SK-N-MC (cell line): ENCODE data around the gene MICA.
"Not testable (repeated sequence)": the region's sequence is repeated elsewhere in the genome, so short reads cannot be mapped to it uniquely, and the experiment has no call there.

Experiments
- DNase-seq: peaks from one replicate; pipeline ENCODE4 v3.0.0-alpha.2; 2011; ENCODE audit warnings: low read depth, low spot score
- H3K27ac ChIP-seq: fragments of 200-600 bp; sonication (generic); 2 replicates; pipeline ENCODE4 v1.5.1; 2016; ENCODE audit warnings: mixed run types
- H3K36me3 ChIP-seq: fragments of 200-600 bp; sonication (generic); 2 replicates; pipeline ENCODE4 v1.6.1; 2017; ENCODE audit warnings: antibody characterized with exemption, low read length, mixed read lengths; ENCODE audit not compliant: insufficient read depth
- H3K4me3 ChIP-seq: fragments of 200-600 bp; sonication (generic); 2 replicates; pipeline ENCODE4 v1.5.1; 2016
- H3K9ac ChIP-seq: fragments of 200-600 bp; sonication (generic); 2 replicates; pipeline ENCODE4 v1.8.0; 2017; ENCODE audit warnings: mixed run types, mixed read lengths; ENCODE audit not compliant: insufficient read length
- H3K9me3 ChIP-seq: fragments of 200-600 bp; sonication (generic); 2 replicates; pipeline ENCODE4 v1.6.1; 2017; ENCODE audit warnings: low read depth, mild to moderate bottlenecking, antibody characterized with exemption, low read length, moderate library complexity, mixed read lengths
- EZH2 ChIP-seq: fragments of 200-600 bp; sonication (generic); IDR thresholded peaks from one replicate; pipeline ENCODE4 v1.6.1; 2017; ENCODE audit warnings: antibody characterized with exemption
- FOXP2 ChIP-seq: optimal IDR thresholded peaks from 2 replicates; pipeline ENCODE3; 2011; ENCODE audit warnings: mild to moderate bottlenecking, moderate library complexity; ENCODE audit not compliant: insufficient read depth; ENCODE audit errors: extremely low read length, control extremely low read depth
- POLR2AphosphoS5 ChIP-seq: IDR thresholded peaks from 2 replicates; pipeline ENCODE4 v1.6.1; 2012; ENCODE audit warnings: mild to moderate bottlenecking, low read depth, low read length, borderline replicate concordance

MICA gene

GRCh38 chr6:31393932-31394331 is 9.5 kb upstream of the MICA start:
- Histone ChIP-seq H3K27ac (no peak overlapping the region), H3K9ac (no peak overlapping the region), H3K36me3 (no peaks in the 10 kb centered on the region), H3K9me3 (no peaks in the 10 kb centered on the region), H3K4me3 (no peak overlapping the region)
- DNase-seq, result no peak
- TF ChIP-seq POLR2AphosphoS5 (no peak), EZH2 (no peak), FOXP2 (no peak)

GRCh38 chr6:31394381-31394780 is 9.0 kb upstream of the MICA start:
- H3K4me3 ChIP-seq, result no peak overlapping the region
- H3K27ac ChIP-seq, result no peak overlapping the region
- no peak for TF ChIP-seq EZH2
- TF ChIP-seq POLR2AphosphoS5, result no peak
- no peak for TF ChIP-seq FOXP2
- no peaks in the 10 kb centered on the region for H3K36me3 ChIP-seq
- H3K9me3 ChIP-seq, result no peaks in the 10 kb centered on the region
- DNase-seq, result no peak
- no peak overlapping the region for H3K9ac ChIP-seq

GRCh38 chr6:31395832-31396231 is 7.6 kb upstream of the MICA start:
- no peaks in the 10 kb centered on the region for H3K36me3 ChIP-seq
- TF ChIP-seq EZH2 (no peak), FOXP2 (no peak), POLR2AphosphoS5 (no peak)
- no peak overlapping the region for H3K9ac ChIP-seq
- no peak overlapping the region for H3K4me3 ChIP-seq
- no peaks in the 10 kb centered on the region for H3K9me3 ChIP-seq
- H3K27ac ChIP-seq, result no peak overlapping the region
- no peak for DNase-seq

DNA sequence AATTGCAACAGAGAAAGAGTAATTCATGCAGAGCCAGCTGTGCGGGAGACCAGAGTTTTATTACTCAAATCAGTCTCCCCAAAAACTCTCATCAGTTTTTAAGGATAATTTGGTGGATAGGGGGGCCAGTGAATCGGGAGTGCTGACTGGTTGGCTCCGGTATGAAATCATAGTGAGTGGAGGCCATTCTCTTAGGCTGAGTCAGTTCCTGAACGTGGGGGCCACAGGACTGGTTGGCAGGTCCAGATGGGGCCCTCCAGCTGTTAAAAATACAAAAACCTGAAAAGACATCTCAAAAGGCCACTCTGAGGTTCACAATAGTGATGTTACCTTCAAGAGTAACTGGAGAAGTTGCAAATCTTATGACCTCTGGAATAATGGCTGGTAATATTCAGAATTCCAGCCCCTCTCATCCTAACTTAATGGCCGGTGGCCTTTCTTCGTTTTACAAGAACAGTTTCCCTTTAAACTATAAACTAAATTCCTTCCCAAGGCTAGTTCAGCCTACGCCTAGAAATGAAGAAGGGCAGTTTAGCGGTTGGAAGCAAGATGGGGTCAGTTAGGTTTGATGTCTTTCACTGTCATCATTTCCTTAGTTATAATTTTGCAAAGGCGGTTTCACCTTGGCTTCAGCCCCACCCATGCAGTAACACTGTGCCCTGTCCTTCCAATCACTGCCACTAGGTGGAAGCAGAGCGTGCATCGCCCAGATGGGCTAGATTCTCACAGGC is 6.8 kb upstream of the MICA start:
- DNase-seq, result no peak

GRCh38 chr6:31397153-31397499 is 6.3 kb upstream of the MICA start:
- not testable (repeated sequence) for DNase-seq, H3K36me3 ChIP-seq, H3K27ac ChIP-seq, H3K9me3 ChIP-seq
- H3K9ac ChIP-seq, result peak overlapping the region; percentile 50
- H3K4me3 ChIP-seq, result peak overlapping the region; percentile 60

More for the DNA sequence above, 6.8 kb upstream of the MICA start:
- H3K4me3 ChIP-seq, result peak overlapping the region; percentile 60
- H3K9me3 ChIP-seq, result no peaks in the 10 kb centered on the region
- no peak overlapping the region for H3K27ac ChIP-seq
- H3K36me3 ChIP-seq, result no peaks in the 10 kb centered on the region
- no peak overlapping the region for H3K9ac ChIP-seq
- TF ChIP-seq EZH2, result no peak
- no peak for TF ChIP-seq POLR2AphosphoS5
- TF ChIP-seq FOXP2, result no peak

DNA sequence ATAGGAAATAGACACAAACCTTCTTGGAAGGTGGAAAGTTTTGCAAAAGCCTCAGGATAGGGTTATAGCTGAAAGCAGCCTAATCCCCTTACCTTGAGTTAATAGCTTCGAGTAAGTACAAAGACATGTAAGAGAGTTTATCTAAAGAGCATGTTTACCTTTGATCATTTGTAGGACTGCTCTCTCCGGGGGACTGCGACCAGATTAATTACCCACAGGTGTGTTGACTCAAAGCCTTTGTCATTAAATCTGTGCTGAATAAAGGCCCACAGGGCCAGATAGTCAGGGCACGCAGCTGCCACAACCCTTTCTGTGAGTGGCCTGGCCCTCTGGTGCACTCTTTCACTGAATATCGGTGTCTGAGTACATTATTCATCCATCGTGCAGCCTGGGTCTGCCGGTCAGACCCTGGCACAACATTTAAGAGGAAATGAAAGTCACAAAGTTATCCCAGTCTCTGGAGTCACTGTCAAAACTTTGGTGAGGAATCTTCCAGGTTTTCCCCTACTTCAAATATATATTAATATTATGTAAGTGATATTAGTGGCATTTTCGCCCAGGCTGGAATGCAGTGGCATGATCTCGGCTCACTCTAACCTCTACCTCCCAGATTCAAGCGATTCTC is 5.4 kb upstream of the MICA start:
- no peak for DNase-seq
- H3K36me3 ChIP-seq, result no peaks in the 10 kb centered on the region
- no peak overlapping the region for H3K9ac ChIP-seq
- H3K9me3 ChIP-seq, result no peaks in the 10 kb centered on the region
- H3K27ac ChIP-seq, result no peak overlapping the region; the same call in 1 of the 2 replicates
- H3K4me3 ChIP-seq, result no peak overlapping the region
- TF ChIP-seq EZH2 (no peak), FOXP2 (no peak), POLR2AphosphoS5 (no peak)

DNA sequence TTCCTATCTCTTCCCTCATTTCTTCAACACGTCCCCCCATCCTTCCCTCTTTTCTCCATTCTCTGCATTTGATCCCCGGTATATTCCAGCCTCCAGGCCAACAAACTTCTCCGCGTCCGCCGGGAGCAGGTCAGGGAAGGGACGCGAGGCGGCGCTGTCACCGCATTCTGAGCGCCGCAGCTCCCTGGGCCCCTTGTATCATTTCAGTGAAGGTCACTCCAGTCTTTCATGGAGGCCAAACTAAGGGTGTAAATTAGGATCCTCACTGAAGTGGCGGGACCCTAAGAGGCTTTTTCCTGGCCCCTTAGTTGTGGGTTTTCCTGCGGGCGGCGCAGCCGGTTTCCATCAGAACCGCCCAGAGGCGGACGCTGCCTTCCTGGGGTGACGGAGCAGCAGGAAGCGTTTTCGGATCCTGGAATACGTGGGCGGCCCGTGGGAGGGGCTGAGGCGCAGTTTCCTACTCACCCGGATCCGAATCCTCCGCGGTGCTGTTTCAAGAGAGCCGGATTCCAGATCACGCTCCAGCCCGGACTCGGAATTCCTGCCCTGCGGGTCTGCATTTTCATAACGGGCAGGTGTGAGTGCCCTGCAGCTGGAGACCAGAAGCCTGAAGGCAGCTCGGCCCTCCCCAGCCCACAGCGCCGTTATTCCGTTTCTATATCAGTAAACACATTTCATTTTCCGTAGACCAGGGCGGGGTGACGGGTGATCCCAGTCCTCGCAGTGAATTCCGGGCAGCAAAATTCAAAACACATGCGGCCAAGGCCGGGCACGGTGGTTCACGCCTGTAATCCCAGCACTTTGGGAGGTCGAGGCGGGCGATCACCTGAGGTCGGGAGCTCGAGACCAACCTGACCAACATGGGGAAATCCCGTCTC is 3.6 kb upstream of the MICA start:
- DNase-seq, result peak; percentile 64
- Histone ChIP-seq H3K9me3 (no peaks in the 10 kb centered on the region), H3K4me3 (peak overlapping the region; percentile 92), H3K9ac (peak overlapping the region; percentile 68), H3K27ac (peak overlapping the region; percentile 72; the same call in 1 of the 2 replicates), H3K36me3 (no peaks in the 10 kb centered on the region)
- TF ChIP-seq EZH2 (no peak), FOXP2 (no peak), POLR2AphosphoS5 (peak; percentile 74)
